Fibroblast of lung (primary cell): Measurements from ENCODE around the gene B9D1.

Experiments used
- CTCF ChIP-seq, 2 donors: IDR thresholded peaks in 1 of 2; conservative IDR thresholded peaks in 1 of 2; 1 replicate in 1 of 2; 2 replicates in 1 of 2; pipeline ENCODE4 v1.5.1; 2011 to 2012; ENCODE audit warnings: low read length in 2 of 2, control low read depth in 1 of 2, inconsistent platforms in 1 of 2, low read depth in 1 of 2, mild to moderate bottlenecking in 1 of 2
- EZH2 ChIP-seq: IDR thresholded peaks from 2 replicates; pipeline ENCODE4 v1.5.1; 2012; ENCODE audit warnings: low read length, control low read depth, mild to moderate bottlenecking; ENCODE audit errors: missing control alignments

GRCh38 chr17:19370493-19370960 is 8.0 kb upstream of the B9D1 start:
- no peak for TF ChIP-seq CTCF (conservative IDR thresholded peaks at IDR 0.05 in 1 of 2, IDR thresholded peaks at IDR 0.05 in 1 of 2; ENCODE audit: low read depth in 1 of 2, low read length in 2 of 2)
- TF ChIP-seq EZH2, result no peak
